GM19240 (cell line): ENCODE measurements around the gene SCT.
A peak's percentile ranks its signal among the peaks of the same experiment; 100 is the strongest.
"Not testable (repeated sequence)": the region's sequence is repeated elsewhere in the genome, so short reads cannot be mapped to it uniquely, and the experiment has no call there.

Experiments used
- DNase-seq: peaks from one replicate; pipeline ENCODE4 v3.0.0; 2011; ENCODE audit warnings: low spot score; ENCODE audit not compliant: insufficient read length

SCT gene

GRCh38 chr11:626475-627307 lies at the start of gene SCT:
Gene SCT, minus strand, starts transcription at chr11:627181. Its CDS starts 38 bp downstream, at chr11:627143.
- DNase-seq = no peak

DNA sequence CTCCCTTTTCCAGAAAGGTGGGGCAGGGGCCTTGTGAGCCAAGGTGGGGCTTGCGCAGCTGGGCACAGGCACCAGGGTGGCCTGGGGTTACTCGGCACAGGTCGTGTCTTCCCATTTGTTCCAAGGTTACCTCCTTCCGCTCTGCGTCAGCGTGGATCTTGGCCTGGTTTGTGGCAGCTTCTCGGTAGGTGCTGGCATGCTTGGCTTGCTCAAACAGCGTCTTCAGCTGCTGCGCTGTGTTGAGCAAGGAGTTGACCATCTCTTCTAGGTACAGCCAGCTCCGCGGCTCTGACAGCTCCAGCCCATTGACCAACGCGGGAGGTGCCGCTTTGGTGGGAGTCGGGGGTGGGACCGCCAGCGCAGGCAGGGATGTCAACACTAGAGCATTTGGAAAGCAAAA lies 47.4 kb upstream of the SCT start:
- DNase-seq = no peak

GRCh38 chr11:673866-674265 lies 46.9 kb upstream of the SCT start:
- DNase-seq = no peak

- DNase-seq = no peak
Measured at GRCh38 chr11:665704-666281, 38.8 kb upstream of the SCT start.

DNA sequence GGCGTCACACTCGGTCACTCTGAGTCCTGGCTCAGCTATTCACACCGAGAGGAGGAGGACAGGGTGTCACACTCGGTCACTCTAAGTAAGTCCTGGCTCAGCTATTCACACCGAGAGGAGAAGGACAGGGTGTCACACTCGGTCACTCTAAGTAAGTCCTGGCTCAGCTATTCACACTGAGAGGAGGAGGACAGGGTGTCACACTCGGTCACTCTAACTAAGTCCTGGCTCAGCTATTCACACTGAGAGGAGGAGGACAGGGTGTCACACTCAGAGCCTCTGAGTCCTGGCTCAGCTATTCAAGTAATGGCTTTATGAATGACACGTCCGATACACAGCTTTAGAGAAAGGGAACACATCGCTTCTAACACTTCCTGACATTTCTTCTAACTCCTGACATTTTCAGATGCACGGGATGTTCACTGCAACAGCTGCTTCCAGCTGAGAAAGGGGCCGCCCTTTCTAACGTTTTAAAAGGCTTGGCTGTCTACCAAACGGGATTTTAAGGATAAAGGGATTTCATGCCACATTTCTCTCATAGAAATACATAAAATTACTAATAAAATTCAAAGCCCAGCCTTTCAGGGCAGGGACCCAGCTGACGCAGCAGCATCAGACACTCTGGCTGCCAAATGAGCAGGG lies 38.2 kb upstream of the SCT start:
- no peak for DNase-seq

DNA sequence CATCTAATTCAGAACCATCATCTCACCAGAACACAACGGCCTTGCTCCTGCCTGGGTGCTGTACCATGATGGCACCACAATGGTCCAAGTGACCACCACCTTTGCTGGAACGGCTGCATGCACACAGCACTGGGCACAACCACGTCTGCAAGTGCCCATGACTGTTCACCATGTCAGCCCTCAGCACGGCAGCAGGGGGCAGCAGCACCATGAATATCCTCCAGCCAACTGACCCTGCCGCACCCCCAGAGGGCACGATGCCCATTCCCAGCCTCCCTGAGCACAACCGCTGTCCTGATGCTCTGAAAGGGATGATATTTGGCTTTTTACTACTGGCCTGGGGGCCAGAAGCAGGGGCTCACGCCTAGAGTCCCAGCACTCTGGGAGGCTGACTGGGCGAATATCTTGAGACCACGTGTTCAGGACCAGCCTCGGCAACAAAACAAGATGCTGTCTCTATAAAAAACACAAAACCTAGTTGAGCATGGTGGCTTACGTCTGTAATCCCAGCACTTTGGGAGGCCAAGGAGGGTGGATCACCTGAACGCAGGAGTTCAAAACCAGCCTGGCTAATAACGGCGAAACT lies 35.8 kb upstream of the SCT start:
- peak; percentile 69 for DNase-seq

- no peak for DNase-seq
Measured at GRCh38 chr11:660681-661444, 33.9 kb upstream of the SCT start.

GRCh38 chr11:660281-660680 lies 33.3 kb upstream of the SCT start:
- DNase-seq = no peak

- no peak for DNase-seq
Measured at GRCh38 chr11:659532-660085, 32.6 kb upstream of the SCT start.

GRCh38 chr11:657691-658126 lies 30.7 kb upstream of the SCT start:
- no peak for DNase-seq

- DNase-seq = no peak
Measured at GRCh38 chr11:656866-657265, 29.9 kb upstream of the SCT start.

DNA sequence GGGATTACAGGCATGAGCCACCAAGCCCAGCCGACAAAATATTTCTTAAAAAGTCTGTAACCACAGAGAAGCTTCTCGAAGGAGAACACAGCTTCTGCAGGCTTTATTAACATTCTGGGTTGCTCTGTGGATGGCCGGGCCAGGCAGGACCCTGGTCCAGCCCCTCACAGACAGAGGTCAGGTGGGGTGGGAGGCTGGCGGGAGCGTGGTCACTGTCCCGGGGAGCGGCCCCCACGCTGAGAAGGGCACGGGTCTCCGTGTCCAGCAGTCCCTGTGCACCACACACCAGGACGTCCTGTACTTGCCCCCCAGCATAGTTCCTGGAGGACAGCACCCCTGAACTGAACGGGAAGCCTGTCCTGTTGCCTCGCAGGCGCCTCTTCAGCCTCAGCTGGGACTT lies 29.4 kb upstream of the SCT start:
- DNase-seq = no peak

- no peak for DNase-seq
Measured at GRCh38 chr11:655036-655726, 28.2 kb upstream of the SCT start.

- not testable (repeated sequence) for DNase-seq
Measured at GRCh38 chr11:654444-654843, 27.5 kb upstream of the SCT start.

DNA sequence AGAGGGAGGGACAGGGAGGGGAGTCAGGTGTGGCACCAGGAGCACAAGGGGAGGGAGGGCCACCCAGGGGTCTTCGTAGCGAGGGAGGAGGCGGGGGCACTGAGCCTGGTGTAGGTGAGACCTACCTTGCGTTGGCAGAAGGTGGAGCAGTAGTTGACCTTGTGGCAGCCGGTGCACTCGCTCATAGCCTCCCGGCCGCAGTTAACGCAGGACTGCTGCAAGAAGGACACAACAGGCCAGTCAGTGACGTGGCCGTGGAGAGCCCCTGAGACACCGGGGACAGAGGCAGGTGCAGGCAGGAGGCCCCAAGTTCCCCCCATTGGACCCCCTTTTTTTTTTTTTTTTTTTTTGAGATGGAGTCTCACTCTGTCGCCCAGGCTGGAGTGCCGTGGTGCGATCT lies 26.9 kb upstream of the SCT start:
- no peak for DNase-seq

DNA sequence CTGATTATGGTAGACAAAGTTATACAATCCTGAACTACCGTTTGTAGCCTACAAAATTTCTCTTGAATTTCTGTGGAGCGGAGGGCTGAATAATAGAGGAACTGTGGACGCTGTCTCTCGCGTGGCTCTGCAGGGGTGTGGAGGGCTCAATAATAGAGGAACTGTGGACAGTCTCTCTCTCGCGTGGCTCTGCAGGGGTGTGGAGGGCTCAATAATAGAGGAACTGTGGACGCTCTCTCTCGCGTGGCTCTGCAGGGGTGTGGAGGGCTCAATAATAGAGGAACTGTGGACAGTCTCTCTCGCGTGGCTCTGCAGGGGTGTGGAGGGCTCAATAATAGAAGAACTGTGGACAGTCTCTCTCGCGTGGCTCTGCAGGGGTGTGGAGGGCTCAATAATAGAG lies 26.2 kb upstream of the SCT start:
- not testable (repeated sequence) for DNase-seq

DNA sequence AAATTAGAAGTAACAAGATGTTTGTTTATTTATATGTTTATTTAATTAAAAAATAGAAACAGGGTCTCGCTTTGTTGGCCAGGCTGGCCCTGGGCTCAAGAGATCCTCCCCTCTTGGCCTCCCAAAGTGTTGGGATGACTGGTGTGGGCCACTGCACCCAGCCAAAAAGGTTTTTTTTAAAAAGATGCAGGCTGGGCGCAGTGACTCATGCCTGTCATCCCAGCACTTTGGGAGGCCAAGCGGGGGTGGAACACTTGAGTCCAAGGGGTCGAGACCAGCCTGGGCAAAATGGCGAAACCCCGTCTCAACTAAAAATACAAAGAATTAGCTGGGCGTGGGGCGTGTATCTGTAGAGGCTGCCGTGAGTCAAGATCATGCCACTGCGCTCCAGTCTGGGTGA lies 23.5 kb upstream of the SCT start:
- DNase-seq = no peak

DNA sequence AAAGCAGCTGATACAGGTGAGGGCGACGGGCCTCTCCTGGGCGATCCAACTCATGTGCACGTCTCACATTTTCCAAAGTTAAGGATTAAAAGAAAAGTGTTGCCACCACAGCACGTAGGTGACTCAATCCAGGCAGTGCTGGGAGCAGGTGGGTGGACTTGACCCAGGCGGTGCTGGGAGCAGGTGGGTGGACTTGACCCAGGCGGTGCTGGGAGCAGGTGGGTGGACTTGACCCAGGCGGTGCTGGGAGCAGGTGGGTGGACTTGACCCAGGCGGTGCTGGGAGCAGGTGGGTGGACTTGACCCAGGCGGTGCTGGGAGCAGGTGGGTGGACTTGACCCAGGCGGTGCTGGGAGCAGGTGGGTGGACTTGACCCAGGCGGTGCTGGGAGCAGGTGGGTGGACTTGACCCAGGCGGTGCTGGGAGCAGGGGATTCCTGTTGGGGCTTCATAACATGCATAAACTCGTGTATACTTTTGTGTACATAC lies 20.7 kb upstream of the SCT start:
- not testable (repeated sequence) for DNase-seq

- DNase-seq = no peak
Measured at GRCh38 chr11:646214-646613, 19.2 kb upstream of the SCT start.

- DNase-seq = no peak
Measured at GRCh38 chr11:645536-645935, 18.6 kb upstream of the SCT start.
